ENCODE results near the gene MARK3.

The MARK3 gene

GRCh38 chr14:103547941-103548462 is 162.8 kb downstream of the MARK3 start:
- DNase-seq: no peak
- in situ Hi-C loops (cut with HindIII; ENCODE audit: low pct_ligation_motif_present, low pct_unique_long_range_greater_than_20kb, low sequenced_read_pairs): no loop called here

GRCh38 chr14:103548463-103549351 is 163.5 kb downstream of the MARK3 start:
- DNase-seq: no peak
- in situ Hi-C loops (cut with HindIII; ENCODE audit: low pct_ligation_motif_present, low pct_unique_long_range_greater_than_20kb, low sequenced_read_pairs): no loop called here

- in situ Hi-C loops (cut with HindIII; ENCODE audit: low pct_ligation_motif_present, low pct_unique_long_range_greater_than_20kb, low sequenced_read_pairs): no loop called here
- no peak for DNase-seq
Measured at GRCh38 chr14:103549361-103550311, 164.4 kb downstream of the MARK3 start.

- in situ Hi-C loops (cut with HindIII; ENCODE audit: low pct_ligation_motif_present, low pct_unique_long_range_greater_than_20kb, low sequenced_read_pairs): no loop called here
- peak; percentile 84 for DNase-seq
Measured at GRCh38 chr14:103550451-103551337, 165.5 kb downstream of the MARK3 start.

- in situ Hi-C loops (cut with HindIII; ENCODE audit: low pct_ligation_motif_present, low pct_unique_long_range_greater_than_20kb, low sequenced_read_pairs): no loop called here
- DNase-seq: peak; percentile 78
Measured at GRCh38 chr14:103551338-103551762, 166.1 kb downstream of the MARK3 start.

GRCh38 chr14:103552011-103552845 is 167.0 kb downstream of the MARK3 start:
- in situ Hi-C loops (cut with HindIII; ENCODE audit: low pct_ligation_motif_present, low pct_unique_long_range_greater_than_20kb, low sequenced_read_pairs): no loop called here
- peak; percentile 92 for DNase-seq

GRCh38 chr14:103552846-103553210 is 167.6 kb downstream of the MARK3 start:
- DNase-seq: no peak
- in situ Hi-C loops (cut with HindIII; ENCODE audit: low pct_ligation_motif_present, low pct_unique_long_range_greater_than_20kb, low sequenced_read_pairs): no loop called here

All from ACHN (cell line).